ENCODE data around the gene SCNN1B.

GRCh38 chr16:23276821-23277220, 25.3 kb upstream of the SCNN1B start:
- no peak for TF ChIP-seq CTCF (conservative IDR thresholded peaks at IDR 0.05 in 1 of 2, IDR thresholded peaks at IDR 0.05 in 1 of 2; ENCODE audit: extremely low read depth in 1 of 2, insufficient read depth in 1 of 2, low read depth in 1 of 2, low read length in 2 of 2)
- no peak for TF ChIP-seq EZH2 (IDR thresholded peaks at IDR 0.05; ENCODE audit: borderline replicate concordance, low read length)
